ENCODE results near the gene TMEM273. TPM values are rescaled to one million over a fixed set of nuclear protein-coding genes. Genes with fewer than 3 reads are reported as not detected.

The TMEM273 gene
- total and polyA plus RNA-seq, 2 of the 4 experiments (the other 2 are of a cell fraction), result not detected

GRCh38 chr10:49139028-49139845 is 49.0 kb downstream of the TMEM273 start:
- H3K14ac ChIP-seq (replicated peaks; ENCODE audit: low read depth, low read length), result peak overlapping the region; percentile 66
- H2BK5ac ChIP-seq (ENCODE audit: low read depth, low read length, poor library complexity, severe bottlenecking), result peak overlapping the region; percentile 88
- peak overlapping the region; percentile 63 for H3K18ac ChIP-seq (ENCODE audit: low read depth, low read length)
- no CpG with 5 or more reads among the region's 8 CpGs for WGBS, 2 experiments (ENCODE audit: extremely low coverage in 2 of 2, insufficient read length in 1 of 2)
- ChIA-PET CTCF (interaction anchor here (1.2 to 1.6 kb wide), 3 partner anchors 12 to 93 kb away, joined by 3 to 4 read pairs (median 3); no protein-coding TSS in a partner anchor), POLR2A (ENCODE audit: unreplicated experiment) (no interaction called here)
- peaks cover 25% of the 10 kb centered on the region for H3K9me1 ChIP-seq (ENCODE audit: insufficient read depth, low read length)
- no TSS peak for BruUV-seq (replicated peaks)
- H3K27ac ChIP-seq (ENCODE audit: insufficient read depth, low read length), result peak overlapping the region; percentile 89
- peak overlapping the region; percentile 98 for H2BK20ac ChIP-seq (ENCODE audit: low read depth, low read length)
- H3K56ac ChIP-seq (ENCODE audit: extremely low read depth, insufficient read depth, low read length), result peak overlapping the region; percentile 57; the same call in 1 of the 2 replicates
- H2AK9ac ChIP-seq (replicated peaks; ENCODE audit: low read depth, low read length, poor library complexity), result peak overlapping the region; percentile 33
- peak overlapping the region; percentile 65 for H2AK5ac ChIP-seq (ENCODE audit: low read depth, low read length)
- H3K36me3 ChIP-seq (ENCODE audit: control insufficient read depth, insufficient read depth, low read length), result no peaks in the 10 kb centered on the region
- dilution Hi-C loops (cut with HindIII; ENCODE audit: low sequenced_read_pairs, unreplicated experiment), result no loop called here
- peak overlapping the region; percentile 58 for H4K5ac ChIP-seq (ENCODE audit: low read depth, low read length)
- ATAC-seq (ENCODE audit: low read depth) (peak; percentile 68), DNase-seq (peak; percentile 90)
- peak overlapping the region; percentile 29; the same call in 1 of the 3 replicates for H2BK15ac ChIP-seq (ENCODE audit: low read depth, low read length)
- H2BK120ac ChIP-seq (ENCODE audit: low read depth, low read length), result peak overlapping the region; percentile 99
- no peaks in the 10 kb centered on the region for H3K9me3 ChIP-seq (ENCODE audit: control insufficient read depth, insufficient read depth, low read length)
- peak overlapping the region; percentile 94 for H4K91ac ChIP-seq (ENCODE audit: insufficient read depth, low read depth, low read length)
- peak overlapping the region; percentile 55 for H2AFZ ChIP-seq (replicated peaks; ENCODE audit: low read length, poor library complexity)
- H3K9ac ChIP-seq (ENCODE audit: low read depth, low read length), result peak overlapping the region; percentile 11; the same call in 1 of the 2 replicates
- H3K4me1 ChIP-seq (ENCODE audit: control insufficient read depth, insufficient read depth, low read length), result peaks cover 40% of the 10 kb centered on the region
- in situ Hi-C loops (cut with MboI; ENCODE audit: low sequenced_read_pairs), result no loop called here
- 0 out of 2 replicates have a peak, but pooled peaks cover 3% of the 10 kb centered on the region for H3K27me3 ChIP-seq (ENCODE audit: control insufficient read depth, insufficient read depth, low read length)
- TF ChIP-seq FOS (IDR thresholded peaks at IDR 0.05; ENCODE audit: low read depth, low read length) (peak; percentile 43; the same call in 1 of the 2 replicates), CTCF (conservative IDR thresholded peaks at IDR 0.05; ENCODE audit: low read depth, low read length) (no peak), POLR2A (IDR thresholded peaks at IDR 0.05; ENCODE audit: low read depth, low read length) (peak; percentile 12; the same call in 1 of the 2 replicates)
- peaks cover 13% of the 10 kb centered on the region; the same call in 1 of the 2 replicates for H4K20me1 ChIP-seq (ENCODE audit: insufficient read depth, low read length)
- H3K79me1 ChIP-seq (ENCODE audit: low read depth in 1 of 2, low read length in 2 of 2), result no peaks in the 10 kb centered on the region
- peak overlapping the region; percentile 66 for H3K4me2 ChIP-seq (ENCODE audit: low read depth, low read length)
- intact Hi-C loops (cut with micrococcal nuclease), result no loop called here
- peak overlapping the region; percentile 99 for H3K4ac ChIP-seq (ENCODE audit: low read depth, low read length)
- H3K4me3 ChIP-seq (ENCODE audit: insufficient read depth, low read depth, low read length), result no peak overlapping the region
- H3K23ac ChIP-seq (ENCODE audit: low read depth, low read length), result peak overlapping the region; percentile 77
- peak overlapping the region; percentile 29 to 66; a peak in 3 of 4 replicates for H4K8ac ChIP-seq (ENCODE audit: low read depth in 2 of 2, low read length in 2 of 2)
